Adipose tissue (tissue), 3 donors: Measurements from ENCODE around the gene ARHGAP29. TPM values are rescaled to one million over a fixed set of nuclear protein-coding genes. Genes with fewer than 3 reads are reported as not detected.
"Not testable (repeated sequence)": the region's sequence is repeated elsewhere in the genome, so short reads cannot be mapped to it uniquely, and the experiment has no call there.

ENCODE experiments used
- H3K27ac ChIP-seq: one replicate; pipeline ENCODE4 v1.5.1; 2013; ENCODE audit warnings: low read depth, low read length
- WGBS, 3 donors: extraction: QIAGEN DNeasy Blood & Tissue Kit; methylation state at CpG; one replicate each; pipeline ENCODE4 v1.1.7; 2013; 5-methylcytosine and 5-hydroxymethylcytosine counted together
- polyA plus RNA-seq, 3 donors: library from polyadenylated mRNA; stranded (reverse); fragments of 200-250 nt; gene quantifications; one replicate each; pipeline ENCODE4 v1.2.3, GENCODE V29; 2013
- donor health status: healthy with polysubstance abuse.
- donor health status: Bipolar disorder and iron deficiency.
- donor health status: healthy.

ARHGAP29 gene
- polyA plus RNA-seq, 3 donors = 5.0 to 19.2 (median 18.3) TPM

GRCh38 chr1:94194079-94194865 lies 43.1 kb downstream of the ARHGAP29 start:
- 84 to 99% (median 90%) methylated on average over 2 of the region's 2 CpGs for WGBS, 3 donors
- H3K27ac ChIP-seq = no peak overlapping the region

GRCh38 chr1:94193128-94193527 lies 44.3 kb downstream of the ARHGAP29 start:
- WGBS, 3 donors = 72 to 85% (median 77%) methylated on average over 1 of the region's 1 CpG
- H3K27ac ChIP-seq = no peak overlapping the region

GRCh38 chr1:94191216-94191615 lies 46.2 kb downstream of the ARHGAP29 start:
- WGBS, 3 donors = 56 to 66% (median 61%) methylated on average over 1 of the region's 1 CpG
- no peak overlapping the region for H3K27ac ChIP-seq

- WGBS, 3 donors = 80 to 90% (median 84%) methylated on average over 3 of the region's 3 CpGs
- no peak overlapping the region for H3K27ac ChIP-seq
Measured at GRCh38 chr1:94186946-94187345, 50.4 kb downstream of the ARHGAP29 start.

GRCh38 chr1:94183197-94183815 lies 54.1 kb downstream of the ARHGAP29 start:
- 69 to 80% (median 70%) methylated on average over 3 of the region's 3 CpGs for WGBS, 3 donors
- no peak overlapping the region for H3K27ac ChIP-seq

GRCh38 chr1:94182191-94182590 lies 55.2 kb downstream of the ARHGAP29 start:
- WGBS, 3 donors = 73 to 86% (median 81%) methylated on average over 1 of the region's 1 CpG
- H3K27ac ChIP-seq = no peak overlapping the region

- 85 to 97% (median 86%) methylated on average over 1 of the region's 1 CpG for WGBS, 3 donors
Measured at GRCh38 chr1:94180650-94181049, 56.7 kb downstream of the ARHGAP29 start.

GRCh38 chr1:94178901-94179300 lies 58.5 kb downstream of the ARHGAP29 start:
- no peak overlapping the region for H3K27ac ChIP-seq

More at GRCh38 chr1:94180650-94181049, 56.7 kb downstream of the ARHGAP29 start:
- no peak overlapping the region for H3K27ac ChIP-seq

GRCh38 chr1:94169126-94169525 lies 68.3 kb downstream of the ARHGAP29 start:
- WGBS, 3 donors = 87 to 91% (median 88%) methylated on average over 3 of the region's 3 CpGs
- H3K27ac ChIP-seq = no peak overlapping the region

GRCh38 chr1:94165843-94166242 lies 71.5 kb downstream of the ARHGAP29 start:
- no peak overlapping the region for H3K27ac ChIP-seq
- 87 to 95% (median 94%) methylated on average over 5 of the region's 5 CpGs for WGBS, 3 donors

- H3K27ac ChIP-seq = not testable (repeated sequence)
- WGBS, 3 donors = 77 to 80% (median 78%) methylated on average over 2 of the region's 2 CpGs
Measured at GRCh38 chr1:94164885-94165284, 72.5 kb downstream of the ARHGAP29 start.

- 85 to 100% (median 92%) methylated on average over 1 of the region's 1 CpG for WGBS, 3 donors
Measured at GRCh38 chr1:94164121-94164520, 73.3 kb downstream of the ARHGAP29 start.

GRCh38 chr1:94163249-94163648 lies 74.1 kb downstream of the ARHGAP29 start:
- not testable (repeated sequence) for H3K27ac ChIP-seq
- WGBS, 3 donors = 85 to 93% (median 91%) methylated on average over 5 of the region's 5 CpGs

More at GRCh38 chr1:94164121-94164520, 73.3 kb downstream of the ARHGAP29 start:
- not testable (repeated sequence) for H3K27ac ChIP-seq

GRCh38 chr1:94160811-94161210 lies 76.6 kb downstream of the ARHGAP29 start:
- 55 to 64% (median 58%) methylated on average over 4 of the region's 4 CpGs for WGBS, 3 donors

GRCh38 chr1:94156096-94156625 lies 81.2 kb downstream of the ARHGAP29 start:
- WGBS, 3 donors = 48 to 85% (median 71%) methylated on average over 1 of the region's 1 CpG

More at GRCh38 chr1:94160811-94161210, 76.6 kb downstream of the ARHGAP29 start:
- no peak overlapping the region for H3K27ac ChIP-seq

GRCh38 chr1:94154989-94155388 lies 82.4 kb downstream of the ARHGAP29 start:
- 81 to 85% (median 85%) methylated on average over 1 of the region's 1 CpG for WGBS, 3 donors
- no peak overlapping the region for H3K27ac ChIP-seq

More at GRCh38 chr1:94156096-94156625, 81.2 kb downstream of the ARHGAP29 start:
- H3K27ac ChIP-seq = no peak overlapping the region

GRCh38 chr1:94153133-94153532 lies 84.3 kb downstream of the ARHGAP29 start:
- H3K27ac ChIP-seq = no peak overlapping the region
- WGBS, 3 donors = 61 to 76% (median 71%) methylated on average over 1 of the region's 1 CpG

- H3K27ac ChIP-seq = not testable (repeated sequence)
Measured at GRCh38 chr1:94149166-94149565, 88.2 kb downstream of the ARHGAP29 start.

- H3K27ac ChIP-seq = no peak overlapping the region
- 93 to 96% (median 94%) methylated on average over 5 of the region's 5 CpGs for WGBS, 3 donors
Measured at GRCh38 chr1:94146273-94146672, 91.1 kb downstream of the ARHGAP29 start.
